ENCODE results near the gene DPH2. TPM values are rescaled to one million over a fixed set of nuclear protein-coding genes. Genes with fewer than 3 reads are reported as not detected.

The DPH2 gene
- total and polyA plus RNA-seq, 7 donors, result 10.7 to 37.2 (median 12.1) TPM

DNA sequence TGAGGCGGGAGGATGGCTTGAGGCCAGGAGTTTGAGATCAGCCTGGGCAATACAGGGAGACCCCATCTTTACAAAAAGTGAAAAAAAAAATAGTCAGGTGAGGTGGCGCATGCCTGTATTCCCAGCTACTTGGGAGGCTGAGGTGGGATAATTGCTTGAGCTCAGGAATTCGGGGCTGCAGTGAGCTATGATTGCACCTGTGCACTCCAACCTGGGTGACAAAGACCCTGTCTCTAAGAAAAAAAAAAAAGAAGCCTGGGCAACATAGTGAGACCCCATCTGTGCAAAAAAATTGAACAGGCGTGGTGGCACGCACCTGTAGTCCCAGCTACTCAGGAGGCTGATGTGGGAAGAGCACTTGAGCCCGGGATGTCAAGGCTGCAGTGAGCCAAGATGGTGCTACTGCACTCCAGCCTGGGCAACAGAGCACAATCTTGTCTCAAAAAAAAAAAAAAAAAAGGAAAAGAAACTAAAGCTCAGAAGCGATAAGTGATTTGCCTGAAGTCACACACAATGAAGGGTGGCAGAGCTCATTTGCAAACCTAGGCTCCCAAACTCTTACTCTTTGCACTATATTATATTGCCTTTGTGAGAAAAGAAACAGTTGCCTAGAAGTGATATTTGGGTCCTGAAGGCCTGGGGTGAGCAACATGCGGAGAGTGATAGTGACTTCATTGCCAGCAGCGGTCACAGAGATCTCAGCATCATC is 23.6 kb downstream of the DPH2 start:
- Histone ChIP-seq H3K9me3 (no peaks in the 10 kb centered on the region), H3K36me3 (peaks cover 0 to 2% (median 0%) of the 10 kb centered on the region in 4 donors), H3K27me3 (no peaks in the 10 kb centered on the region), H3K27ac (no peak overlapping the region), H3K4me3 (no peak overlapping the region), H3K4me1 (peaks cover 0 to 18% (median 14%) of the 10 kb centered on the region in 4 donors)
- intact Hi-C loops (cut with DNase I), result loop anchor here (5.0 to 10.0 kb wide), 2 partner anchors 46 to 221 kb away; partner anchors contain the start of genes DMAP1 and IPO13
- no peak for DNase-seq
- no peak for TF ChIP-seq POLR2AphosphoS5 (IDR thresholded peaks at IDR 0.05)
- TF ChIP-seq POLR2A (IDR thresholded peaks at IDR 0.05), result no peak
- TF ChIP-seq, protein P1, sequence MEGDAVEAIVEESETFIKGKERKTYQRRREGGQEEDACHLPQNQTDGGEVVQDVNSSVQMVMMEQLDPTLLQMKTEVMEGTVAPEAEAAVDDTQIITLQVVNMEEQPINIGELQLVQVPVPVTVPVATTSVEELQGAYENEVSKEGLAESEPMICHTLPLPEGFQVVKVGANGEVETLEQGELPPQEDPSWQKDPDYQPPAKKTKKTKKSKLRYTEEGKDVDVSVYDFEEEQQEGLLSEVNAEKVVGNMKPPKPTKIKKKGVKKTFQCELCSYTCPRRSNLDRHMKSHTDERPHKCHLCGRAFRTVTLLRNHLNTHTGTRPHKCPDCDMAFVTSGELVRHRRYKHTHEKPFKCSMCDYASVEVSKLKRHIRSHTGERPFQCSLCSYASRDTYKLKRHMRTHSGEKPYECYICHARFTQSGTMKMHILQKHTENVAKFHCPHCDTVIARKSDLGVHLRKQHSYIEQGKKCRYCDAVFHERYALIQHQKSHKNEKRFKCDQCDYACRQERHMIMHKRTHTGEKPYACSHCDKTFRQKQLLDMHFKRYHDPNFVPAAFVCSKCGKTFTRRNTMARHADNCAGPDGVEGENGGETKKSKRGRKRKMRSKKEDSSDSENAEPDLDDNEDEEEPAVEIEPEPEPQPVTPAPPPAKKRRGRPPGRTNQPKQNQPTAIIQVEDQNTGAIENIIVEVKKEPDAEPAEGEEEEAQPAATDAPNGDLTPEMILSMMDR (IDR thresholded peaks at IDR 0.05), result no peak
- TF ChIP-seq EP300 (IDR thresholded peaks at IDR 0.05), result no peak
- 89 to 96% methylated on average over 9 of the region's 9 CpGs for WGBS, 2 donors

DNA sequence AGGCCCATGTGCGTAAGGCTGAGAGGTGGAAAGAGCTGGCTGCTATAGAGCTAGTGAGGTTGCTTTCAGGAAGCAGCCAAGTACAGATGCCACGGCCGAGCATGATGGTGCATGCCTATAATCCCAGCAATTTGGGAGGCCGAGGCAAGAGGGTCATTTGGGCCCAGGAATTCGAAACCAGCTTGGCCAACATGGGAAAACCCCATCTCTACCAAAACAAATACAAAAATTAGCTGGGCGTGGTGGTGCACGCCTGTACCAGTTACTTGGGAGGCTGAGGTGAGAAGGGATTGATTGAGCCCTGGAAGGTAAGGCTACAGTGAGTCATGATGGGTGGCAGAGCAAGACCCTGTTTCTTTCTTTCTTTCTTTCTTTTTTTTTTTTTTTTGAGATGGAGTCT is 24.3 kb downstream of the DPH2 start:
- WGBS, 2 donors, result 74 to 81% methylated on average over 7 of the region's 7 CpGs
- Histone ChIP-seq H3K4me3 (no peak overlapping the region), H3K27me3 (no peaks in the 10 kb centered on the region), H3K9me3 (no peaks in the 10 kb centered on the region), H3K27ac (no peak overlapping the region), H3K36me3 (peaks cover 0 to 7% (median 0%) of the 10 kb centered on the region in 4 donors), H3K4me1 (peaks cover 0 to 18% (median 14%) of the 10 kb centered on the region in 4 donors)
- intact Hi-C loops (cut with DNase I), result loop anchor here (5.0 to 10.0 kb wide), 2 partner anchors 47 to 221 kb away; partner anchors contain the start of genes DMAP1 and IPO13
- DNase-seq, result no peak
- TF ChIP-seq, protein P1 (IDR thresholded peaks at IDR 0.05), result no peak
- TF ChIP-seq POLR2A (IDR thresholded peaks at IDR 0.05) (no peak), EP300 (IDR thresholded peaks at IDR 0.05) (no peak), POLR2AphosphoS5 (IDR thresholded peaks at IDR 0.05) (no peak)

- no peak for DNase-seq
- Histone ChIP-seq H3K27ac (no peak overlapping the region), H3K27me3 (no peaks in the 10 kb centered on the region), H3K9me3 (no peaks in the 10 kb centered on the region), H3K4me1 (peaks cover 0 to 18% (median 14%) of the 10 kb centered on the region in 4 donors), H3K36me3 (peaks cover 0 to 12% (median under 1%) of the 10 kb centered on the region in 4 donors), H3K4me3 (no peak overlapping the region)
- 79 to 80% methylated on average over 15 of the region's 15 CpGs for WGBS, 2 donors
- TF ChIP-seq POLR2A (IDR thresholded peaks at IDR 0.05) (no peak), EP300 (IDR thresholded peaks at IDR 0.05) (no peak)
- intact Hi-C loops (cut with DNase I), result loop anchor here (5.0 to 10.0 kb wide), 2 partner anchors 48 to 220 kb away; partner anchors contain the start of genes DMAP1 and IPO13
Measured at GRCh38 chr1:43994794-43995790, 25.3 kb downstream of the DPH2 start.

GRCh38 chr1:43995984-43996732 is 26.3 kb downstream of the DPH2 start:
- H3K27ac ChIP-seq, result no peak overlapping the region
- no peaks in the 10 kb centered on the region for H3K9me3 ChIP-seq
- H3K4me1 ChIP-seq, result peaks cover 0 to 10% (median 6%) of the 10 kb centered on the region in 4 donors
- peaks cover 4 to 23% (median 8%) of the 10 kb centered on the region in 4 donors for H3K36me3 ChIP-seq
- WGBS, 2 donors, result 88% methylated on average over 21 of the region's 21 CpGs
- H3K4me3 ChIP-seq, result no peak overlapping the region
- intact Hi-C loops (cut with DNase I), result loop anchor here (10.0 kb wide), 1 partner anchor 219 kb away; the partner anchor contains the start of gene DMAP1
- no peaks in the 10 kb centered on the region for H3K27me3 ChIP-seq
- TF ChIP-seq EP300 (IDR thresholded peaks at IDR 0.05), result no peak
- no peak for TF ChIP-seq POLR2AphosphoS5 (IDR thresholded peaks at IDR 0.05)
- TF ChIP-seq, protein P1 (IDR thresholded peaks at IDR 0.05), result no peak
- TF ChIP-seq POLR2A (IDR thresholded peaks at IDR 0.05), result no peak
- DNase-seq, result no peak

Measured in sigmoid colon (tissue), 7 donors.